Testis (tissue), 2 donors: ENCODE measurements around the gene UPB1.

Experiments used
- CTCF ChIP-seq, 3 experiments: fragments of 450-650 bp in 2 of 3; fragments of 200-600 bp in 1 of 3; sonication (generic) in 1 of 3; IDR thresholded peaks; one replicate each; pipeline ENCODE4 v1.5.1; 2016 to 2019; ENCODE audit warnings: antibody characterized with exemption in 3 of 3, mild to moderate bottlenecking in 2 of 3, moderate library complexity in 1 of 3
- POLR2A ChIP-seq: fragments of 450-650 bp; IDR thresholded peaks from one replicate; pipeline ENCODE4 v1.6.1; 2017; ENCODE audit warnings: antibody characterized with exemption, mild to moderate bottlenecking, moderate library complexity

- no peak for TF ChIP-seq CTCF (IDR thresholded peaks at IDR 0.05)
- TF ChIP-seq POLR2A: no peak
Observed at GRCh38 chr22:24500277-24500820, 5.2 kb downstream of the UPB1 start.
